Measurements from ENCODE around the gene RGS1. TPM values are rescaled to one million over a fixed set of nuclear protein-coding genes. Genes with fewer than 3 reads are reported as not detected.

Gene RGS1
- total RNA-seq, 1 donor from 2014 or later = 27.8 TPM

DNA sequence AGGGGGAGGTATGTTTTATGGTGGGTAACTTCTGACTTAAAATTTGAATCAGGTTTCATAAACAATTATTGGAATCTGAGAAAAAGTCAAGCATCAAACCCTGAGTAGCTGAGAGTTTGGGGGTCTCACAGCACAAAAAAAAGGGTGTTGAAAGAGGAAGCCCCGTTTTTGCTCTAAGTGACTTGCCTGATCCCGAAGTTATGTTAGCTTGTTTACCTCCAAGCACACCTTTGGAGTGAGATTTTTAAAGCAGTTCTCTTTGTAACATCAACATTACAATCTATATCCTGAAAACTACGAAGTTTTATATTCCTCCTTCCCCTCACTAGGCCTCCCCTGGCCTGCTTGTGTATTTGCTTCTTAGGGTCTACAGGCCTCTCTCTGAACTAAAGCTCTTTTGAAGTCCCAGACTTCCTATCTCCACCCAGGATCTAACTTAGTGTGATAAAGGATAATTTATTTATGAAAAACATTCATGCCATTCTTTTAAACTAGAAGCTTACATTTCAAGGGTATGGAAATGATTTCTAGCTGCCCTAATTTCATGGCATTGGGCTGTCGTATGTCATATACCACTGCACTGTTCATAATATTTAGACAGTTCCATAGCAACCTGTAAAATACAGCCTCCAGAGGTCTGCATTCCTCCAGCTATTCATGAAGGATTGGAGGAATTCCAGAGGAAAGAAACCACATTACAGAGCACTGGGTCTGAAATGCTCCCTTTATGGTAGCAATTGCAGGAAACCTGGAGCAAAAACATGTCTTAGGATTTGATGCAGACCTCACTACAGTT, 36.1 kb upstream of the RGS1 start:
- Histone ChIP-seq H3K27ac (peak overlapping the region; percentile 63), H3K36me3 (no peaks in the 10 kb centered on the region), H3K9me3 (no peaks in the 10 kb centered on the region), H3K4me1 (peaks cover 13% of the 10 kb centered on the region), H3K4me3 (no peak overlapping the region), H3K27me3 (no peaks in the 10 kb centered on the region)
- ATAC-seq = peak; percentile 60
- no peak for DNase-seq
- TF ChIP-seq, protein P1, sequence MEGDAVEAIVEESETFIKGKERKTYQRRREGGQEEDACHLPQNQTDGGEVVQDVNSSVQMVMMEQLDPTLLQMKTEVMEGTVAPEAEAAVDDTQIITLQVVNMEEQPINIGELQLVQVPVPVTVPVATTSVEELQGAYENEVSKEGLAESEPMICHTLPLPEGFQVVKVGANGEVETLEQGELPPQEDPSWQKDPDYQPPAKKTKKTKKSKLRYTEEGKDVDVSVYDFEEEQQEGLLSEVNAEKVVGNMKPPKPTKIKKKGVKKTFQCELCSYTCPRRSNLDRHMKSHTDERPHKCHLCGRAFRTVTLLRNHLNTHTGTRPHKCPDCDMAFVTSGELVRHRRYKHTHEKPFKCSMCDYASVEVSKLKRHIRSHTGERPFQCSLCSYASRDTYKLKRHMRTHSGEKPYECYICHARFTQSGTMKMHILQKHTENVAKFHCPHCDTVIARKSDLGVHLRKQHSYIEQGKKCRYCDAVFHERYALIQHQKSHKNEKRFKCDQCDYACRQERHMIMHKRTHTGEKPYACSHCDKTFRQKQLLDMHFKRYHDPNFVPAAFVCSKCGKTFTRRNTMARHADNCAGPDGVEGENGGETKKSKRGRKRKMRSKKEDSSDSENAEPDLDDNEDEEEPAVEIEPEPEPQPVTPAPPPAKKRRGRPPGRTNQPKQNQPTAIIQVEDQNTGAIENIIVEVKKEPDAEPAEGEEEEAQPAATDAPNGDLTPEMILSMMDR (IDR thresholded peaks at IDR 0.05) = no peak
- intact Hi-C loops (cut with DNase I) = no loop called here

DNA sequence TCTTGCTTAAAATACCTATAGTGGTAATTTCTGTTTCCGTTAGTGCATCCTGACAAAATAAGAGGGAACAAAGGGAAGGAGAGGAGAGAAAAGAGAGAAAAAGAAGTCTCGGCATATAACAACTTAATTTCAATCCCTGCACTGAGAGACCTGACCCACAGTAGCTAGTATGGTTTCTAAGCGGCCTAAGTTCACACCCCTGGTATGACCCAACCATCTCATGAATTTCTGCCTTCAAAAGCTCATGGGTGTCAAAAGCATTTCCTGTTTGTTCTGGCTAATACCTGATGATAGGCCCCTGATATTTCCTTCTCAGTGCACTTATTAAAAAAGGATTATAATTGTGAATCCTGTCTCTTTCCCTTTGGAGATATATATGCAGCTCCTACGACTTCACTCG, 32.1 kb upstream of the RGS1 start:
- Histone ChIP-seq H3K36me3 (no peaks in the 10 kb centered on the region), H3K27me3 (no peaks in the 10 kb centered on the region), H3K4me1 (peaks cover 12% of the 10 kb centered on the region), H3K27ac (no peak overlapping the region), H3K4me3 (no peak overlapping the region), H3K9me3 (no peaks in the 10 kb centered on the region)
- intact Hi-C loops (cut with DNase I) = no loop called here
- TF ChIP-seq, protein P1 (IDR thresholded peaks at IDR 0.05) = no peak
- no peak for DNase-seq
- no peak for ATAC-seq

GRCh38 chr1:192545896-192546521, 29.6 kb upstream of the RGS1 start:
- TF ChIP-seq, protein P1 (IDR thresholded peaks at IDR 0.05) = peak; percentile 32
- intact Hi-C loops (cut with DNase I) = no loop called here

DNA sequence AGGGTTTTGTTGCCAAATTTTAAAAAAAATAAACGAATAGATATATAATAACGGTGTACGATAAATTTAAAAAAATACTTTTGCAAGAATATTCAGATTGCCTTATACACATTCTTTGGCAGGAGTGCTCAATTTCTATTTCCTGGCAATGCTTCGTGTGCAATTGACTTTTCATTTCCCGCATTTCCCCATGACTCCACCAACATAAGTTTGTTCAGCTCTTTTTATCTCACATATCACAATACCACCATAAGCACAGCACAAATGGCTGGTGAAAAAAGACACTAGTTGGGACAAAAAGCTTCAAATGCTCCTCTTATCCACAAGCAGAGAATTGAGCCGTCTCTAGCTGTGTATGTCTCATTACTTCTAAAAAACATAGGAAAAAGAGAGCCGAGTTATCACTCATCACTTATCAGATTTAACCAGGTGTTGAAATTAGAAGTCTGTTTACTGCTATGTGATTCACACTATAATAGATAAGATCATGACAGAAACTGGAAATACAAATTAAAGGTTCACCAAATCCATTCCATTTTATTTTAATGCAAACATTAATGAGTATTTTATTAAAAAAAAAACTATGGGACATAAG, 28.9 kb upstream of the RGS1 start:
- H3K4me1 ChIP-seq = no peaks in the 10 kb centered on the region
- H3K36me3 ChIP-seq = no peaks in the 10 kb centered on the region
- H3K4me3 ChIP-seq = no peak overlapping the region
- intact Hi-C loops (cut with DNase I) = no loop called here
- TF ChIP-seq, protein P1 (IDR thresholded peaks at IDR 0.05) = no peak
- H3K9me3 ChIP-seq = no peaks in the 10 kb centered on the region
- no peak overlapping the region for H3K27ac ChIP-seq
- H3K27me3 ChIP-seq = no peaks in the 10 kb centered on the region
- no peak for ATAC-seq
- DNase-seq = no peak

More at GRCh38 chr1:192545896-192546521, 29.6 kb upstream of the RGS1 start:
- Histone ChIP-seq H3K27ac (peak overlapping the region; percentile 55), H3K4me1 (no peaks in the 10 kb centered on the region), H3K27me3 (no peaks in the 10 kb centered on the region), H3K9me3 (no peaks in the 10 kb centered on the region), H3K36me3 (no peaks in the 10 kb centered on the region), H3K4me3 (no peak overlapping the region)
- ATAC-seq = peak; percentile 84
- DNase-seq = no peak

DNA sequence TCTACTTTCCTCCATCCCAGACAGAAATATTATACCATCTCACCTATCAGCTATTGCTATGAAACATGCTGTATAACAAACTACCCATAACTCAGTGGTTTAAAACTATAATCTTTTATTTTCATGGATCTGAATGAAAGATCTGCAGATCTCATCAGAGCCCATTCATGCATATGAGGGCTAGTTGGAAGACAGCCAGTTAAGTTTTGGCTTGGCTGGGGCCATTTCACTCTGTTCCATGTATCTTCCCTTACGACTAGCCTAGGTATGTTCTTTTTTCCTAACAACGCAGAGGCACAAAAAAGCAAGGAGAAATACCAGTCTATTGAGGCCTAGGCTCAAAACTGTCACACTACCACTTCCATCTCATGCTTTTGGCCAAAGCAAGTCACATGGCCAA, 28.1 kb upstream of the RGS1 start:
- no peak for ATAC-seq
- H3K4me1 ChIP-seq = no peaks in the 10 kb centered on the region
- intact Hi-C loops (cut with DNase I) = no loop called here

More for the DNA sequence above, 28.1 kb upstream of the RGS1 start:
- Histone ChIP-seq H3K27ac (no peak overlapping the region), H3K27me3 (no peaks in the 10 kb centered on the region), H3K4me3 (no peak overlapping the region), H3K9me3 (no peaks in the 10 kb centered on the region), H3K36me3 (no peaks in the 10 kb centered on the region)
- DNase-seq = no peak
- TF ChIP-seq, protein P1 (IDR thresholded peaks at IDR 0.05) = no peak

All from upper lobe of right lung (tissue), 1 donor.